GM18868 (cell line): ENCODE data around the gene CADM1.

ENCODE experiments used
- ATAC-seq: cut with Tn5 transposase; IDR thresholded peaks from one replicate; pipeline ENCODE4 v1.9.1; 2021; ENCODE audit warnings: mild to moderate bottlenecking, moderate library complexity; ENCODE audit not compliant: unreplicated experiment

CADM1 gene

GRCh38 chr11:115452241-115452640 lies 52.0 kb downstream of the CADM1 start:
- ATAC-seq: no peak

DNA sequence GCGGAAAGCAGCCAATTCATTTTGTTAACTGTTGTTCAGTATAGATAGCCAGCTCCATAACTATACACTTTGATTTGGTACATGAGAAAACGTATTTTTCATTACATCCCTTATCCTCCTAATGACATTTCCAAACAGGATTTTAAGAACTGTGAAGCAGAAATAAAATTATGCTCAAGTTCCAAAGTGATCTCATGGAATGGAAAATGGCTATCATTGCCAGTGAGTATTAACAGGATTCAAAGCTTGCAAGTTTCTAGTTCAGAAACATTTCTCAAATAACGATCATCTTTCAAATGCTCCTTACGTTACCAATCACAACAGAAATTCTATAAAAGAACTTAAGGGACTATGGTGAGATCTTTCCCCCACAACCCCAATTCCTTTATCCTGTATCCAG lies 53.7 kb downstream of the CADM1 start:
- ATAC-seq: no peak

- no peak for ATAC-seq
These were observed 56.8 kb downstream of the CADM1 start for GRCh38 chr11:115447273-115447864.

DNA sequence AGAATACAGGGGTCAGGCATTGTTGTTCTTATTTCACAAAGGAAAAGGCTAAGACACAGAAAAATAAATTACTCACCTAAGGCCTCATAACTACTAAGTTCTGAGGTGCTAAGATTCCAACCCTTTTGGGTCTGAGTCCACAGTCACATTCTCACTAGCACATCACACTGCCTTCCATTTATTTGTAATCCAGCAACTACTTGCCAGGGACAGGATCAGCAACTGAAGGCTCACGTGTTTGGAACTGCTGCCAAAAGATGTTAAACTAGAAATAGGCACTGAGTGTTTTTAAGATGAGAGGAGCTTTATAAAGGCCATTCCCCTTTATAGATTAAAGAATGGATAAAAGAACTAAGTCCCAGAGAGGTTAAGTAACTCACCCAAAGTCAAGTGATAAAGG lies 58.0 kb downstream of the CADM1 start:
- ATAC-seq: no peak

DNA sequence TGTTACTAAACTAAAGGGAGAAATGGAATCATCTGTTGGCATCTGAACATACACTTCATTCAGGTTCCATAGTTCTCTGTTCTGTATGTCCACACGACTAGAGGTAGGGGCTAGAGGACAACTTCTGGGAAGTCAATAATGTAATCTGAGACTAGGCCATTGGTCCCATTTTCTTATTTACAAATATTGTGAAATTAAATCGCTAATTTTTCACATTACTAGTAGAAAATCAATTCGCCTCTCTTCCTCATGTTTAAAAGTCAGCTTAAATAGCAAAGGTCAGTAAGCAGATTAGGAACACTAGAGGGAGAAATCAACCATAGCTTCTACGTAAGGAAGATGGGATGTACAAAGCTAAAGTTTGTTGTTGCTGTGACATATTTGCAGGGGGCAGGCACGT lies 59.7 kb downstream of the CADM1 start:
- no peak for ATAC-seq

DNA sequence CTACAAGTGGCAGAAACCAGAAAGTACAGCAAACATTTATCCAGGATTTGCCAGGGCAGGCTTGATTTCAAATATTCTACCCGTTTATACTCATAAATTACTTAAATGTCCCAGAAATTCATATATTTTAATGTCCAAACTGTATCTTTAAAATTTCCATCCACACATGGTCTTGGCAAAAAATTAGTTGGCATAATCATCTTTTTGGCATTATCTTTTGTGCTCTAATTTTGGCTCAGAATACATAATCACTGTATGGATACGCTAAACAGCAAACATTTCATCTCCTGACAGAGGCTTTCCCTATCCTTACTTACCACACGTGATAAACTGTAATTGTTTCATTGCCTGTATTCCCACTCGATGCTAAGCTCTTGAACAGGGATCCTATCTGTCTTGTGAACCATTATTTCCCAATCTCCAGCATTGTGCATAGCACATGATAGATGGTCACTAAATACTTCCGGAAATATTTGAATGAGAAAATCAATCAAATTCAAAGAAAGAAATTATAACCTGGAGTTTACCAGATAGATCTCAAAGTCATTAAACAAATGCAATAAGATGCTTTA lies 64.2 kb downstream of the CADM1 start:
- no peak for ATAC-seq

GRCh38 chr11:115439385-115439784 lies 64.8 kb downstream of the CADM1 start:
- ATAC-seq: no peak

GRCh38 chr11:115437902-115438575 lies 66.2 kb downstream of the CADM1 start:
- ATAC-seq: no peak

- no peak for ATAC-seq
These were observed 73.9 kb downstream of the CADM1 start for GRCh38 chr11:115430345-115430744.

GRCh38 chr11:115428306-115428705 lies 75.9 kb downstream of the CADM1 start:
- ATAC-seq: no peak

DNA sequence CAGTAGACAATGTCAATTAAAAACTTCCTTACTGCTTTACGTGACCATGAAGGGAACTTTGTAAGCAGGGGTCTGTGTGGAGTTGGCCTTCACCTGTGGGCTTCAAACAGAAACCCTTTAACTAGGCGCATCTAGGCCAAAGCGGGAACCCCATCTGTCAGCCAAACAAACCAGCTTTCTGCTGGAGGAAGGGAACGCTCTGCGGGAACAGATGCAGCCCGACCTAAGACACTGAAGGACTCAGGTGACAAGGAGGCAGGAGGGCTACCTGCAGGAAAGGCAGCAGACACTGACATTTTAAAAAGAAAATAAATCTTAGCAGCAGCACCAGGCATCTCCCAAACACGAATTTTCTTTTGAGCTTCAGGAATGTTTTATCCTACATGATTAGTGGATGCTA lies 78.4 kb downstream of the CADM1 start:
- no peak for ATAC-seq

GRCh38 chr11:115425250-115425649 lies 79.0 kb downstream of the CADM1 start:
- no peak for ATAC-seq

DNA sequence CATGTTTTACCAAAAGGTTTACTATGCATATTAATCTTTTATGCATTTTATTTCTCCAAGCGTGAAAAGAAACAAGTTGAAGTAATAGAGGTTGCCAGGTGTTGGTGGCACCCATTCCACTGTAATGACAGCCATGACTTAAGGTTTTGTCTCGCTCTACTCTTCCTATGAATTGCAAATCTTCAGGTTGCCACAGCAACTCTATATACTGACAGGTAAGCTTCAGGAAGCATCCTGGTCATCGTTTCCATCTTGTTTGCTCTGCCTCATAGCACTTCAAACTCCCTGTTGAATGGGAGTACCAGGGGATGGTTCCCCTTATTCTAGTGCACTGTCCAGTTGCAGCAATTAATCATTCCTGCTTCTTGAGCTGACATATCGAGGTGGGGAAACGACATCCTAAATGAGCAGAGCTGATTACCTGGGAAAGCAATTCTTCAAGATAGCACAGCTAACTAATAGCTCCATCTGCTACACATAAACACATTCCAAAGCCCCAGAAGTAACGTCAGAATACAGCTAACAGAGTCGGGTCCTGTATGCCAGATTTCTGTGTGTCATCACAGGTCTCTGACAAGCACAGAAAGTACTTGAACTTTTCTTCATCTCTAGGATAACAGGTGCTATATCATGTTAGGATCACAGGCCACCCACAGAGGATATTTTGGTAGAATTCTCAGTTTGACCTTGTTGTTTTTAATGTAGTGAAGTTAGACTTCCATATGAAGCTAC lies 80.3 kb downstream of the CADM1 start:
- no peak for ATAC-seq

GRCh38 chr11:115421992-115422689 lies 82.1 kb downstream of the CADM1 start:
- no peak for ATAC-seq

GRCh38 chr11:115421352-115421991 lies 82.7 kb downstream of the CADM1 start:
- no peak for ATAC-seq

- no peak for ATAC-seq
These were observed 83.7 kb downstream of the CADM1 start for GRCh38 chr11:115420505-115420904.

- no peak for ATAC-seq
These were observed 85.6 kb downstream of the CADM1 start for GRCh38 chr11:115418626-115419025.

- no peak for ATAC-seq
These were observed 86.1 kb downstream of the CADM1 start for GRCh38 chr11:115418081-115418480.

DNA sequence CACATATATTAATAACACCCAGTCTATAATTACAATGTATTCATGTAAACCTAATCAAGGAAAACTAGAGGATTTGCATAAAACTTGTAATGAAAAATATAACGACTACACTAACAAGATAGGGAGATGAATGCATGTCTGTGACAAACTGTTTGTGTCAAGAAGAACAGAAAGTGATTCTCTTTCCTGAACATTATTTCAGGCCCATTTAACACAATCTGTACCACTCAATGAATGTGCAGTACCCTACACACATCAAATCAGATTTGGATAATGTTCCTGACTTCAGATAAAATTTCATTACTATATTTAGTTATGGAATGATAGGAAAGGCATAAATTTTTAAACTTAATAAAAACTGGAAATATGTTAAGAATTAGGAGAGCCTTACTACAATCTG lies 93.1 kb downstream of the CADM1 start:
- no peak for ATAC-seq

DNA sequence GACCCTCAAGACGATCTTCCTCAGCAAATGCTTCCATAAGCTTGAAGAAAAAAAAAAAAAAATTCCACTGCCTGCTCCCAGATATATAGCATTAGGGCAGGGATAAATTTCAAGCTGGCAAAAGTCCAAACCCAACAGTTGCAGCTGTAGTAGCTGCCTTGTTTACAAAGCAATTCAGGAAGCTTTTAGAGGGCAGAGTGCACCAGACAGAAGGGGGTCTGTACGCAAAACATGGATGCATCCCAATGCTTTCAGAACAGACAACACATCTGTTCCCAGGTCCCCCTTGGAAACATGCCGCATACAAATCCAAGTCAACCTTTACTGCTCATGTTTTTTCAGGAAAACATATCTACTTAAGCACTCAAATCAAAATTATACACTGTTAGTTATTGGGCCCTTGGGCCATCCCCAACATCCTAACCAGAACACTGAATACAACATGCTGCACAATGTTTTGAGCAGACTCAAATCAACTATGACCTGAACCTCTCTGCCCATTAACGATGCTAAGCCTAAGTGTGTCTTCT lies 94.5 kb downstream of the CADM1 start:
- no peak for ATAC-seq
